GM10248 (cell line): ENCODE results near the gene TTC34.

Source experiments
- CTCF ChIA-PET: fragments of 300-600 bp; sonication (Branson Sonifier 250); formaldehyde crosslinking; extraction: SDS; loops from one replicate; lab custom pipeline; 2021; ENCODE audit warnings: antibody characterized with exemption; lab: Yijun Ruan, JAX
- POLR2A ChIA-PET: fragments of 350-650 bp; sonication (Branson Sonifier 250); formaldehyde crosslinking; extraction: SDS; loops from one replicate; lab custom pipeline; 2020; ENCODE audit warnings: antibody characterized with exemption; lab: Yijun Ruan, JAX
- DNase-seq: peaks from one replicate; pipeline ENCODE4 v3.0.0; 2012; ENCODE audit errors: extremely low spot score
- CTCF ChIP-seq: IDR thresholded peaks from 2 replicates; pipeline ENCODE4 v1.5.1; 2012; ENCODE audit warnings: mild to moderate bottlenecking, low read depth; ENCODE audit errors: extremely low read depth, missing control alignments, control extremely low read depth

Gene TTC34

GRCh38 chr1:2605509-2606395, 195.7 kb downstream of the TTC34 start:
- no peak for TF ChIP-seq CTCF
- POLR2A ChIA-PET, result no interaction called here
- CTCF ChIA-PET, result interaction anchor here (1.1 kb wide), 2 partner anchors 15 to 21 kb away, joined by 3 to 4 read pairs; no protein-coding TSS in a partner anchor
- no peak for DNase-seq

GRCh38 chr1:2604844-2605508, 196.5 kb downstream of the TTC34 start:
- POLR2A ChIA-PET, result no interaction called here

GRCh38 chr1:2604156-2604843, 197.2 kb downstream of the TTC34 start:
- CTCF ChIA-PET, result interaction anchor here (1.1 kb wide), 1 partner anchor 16 kb away, joined by 4 read pairs; no protein-coding TSS in a partner anchor
- POLR2A ChIA-PET, result no interaction called here
- no peak for TF ChIP-seq CTCF

More at GRCh38 chr1:2604844-2605508, 196.5 kb downstream of the TTC34 start:
- CTCF ChIA-PET, result interaction anchor here (1.1 kb wide), 2 partner anchors 15 to 22 kb away, joined by 3 to 4 read pairs; no protein-coding TSS in a partner anchor
- TF ChIP-seq CTCF, result no peak
- no peak for DNase-seq

GRCh38 chr1:2603521-2604155, 197.9 kb downstream of the TTC34 start:
- no peak for DNase-seq
- CTCF ChIA-PET, result no interaction called here
- POLR2A ChIA-PET, result no interaction called here
- TF ChIP-seq CTCF, result no peak

More at GRCh38 chr1:2604156-2604843, 197.2 kb downstream of the TTC34 start:
- DNase-seq, result no peak

GRCh38 chr1:2602866-2603520, 198.5 kb downstream of the TTC34 start:
- CTCF ChIA-PET, result no interaction called here
- no peak for TF ChIP-seq CTCF
- POLR2A ChIA-PET, result no interaction called here
- no peak for DNase-seq
